OCI-M2 (cell line): Measurements from ENCODE around the gene MED25.

ENCODE experiments used
- DNase-seq: peaks from one replicate; lab custom pipeline; 2025; ENCODE audit not compliant: unreplicated experiment; lab: John Stamatoyannopoulos, UW

Gene MED25

DNA sequence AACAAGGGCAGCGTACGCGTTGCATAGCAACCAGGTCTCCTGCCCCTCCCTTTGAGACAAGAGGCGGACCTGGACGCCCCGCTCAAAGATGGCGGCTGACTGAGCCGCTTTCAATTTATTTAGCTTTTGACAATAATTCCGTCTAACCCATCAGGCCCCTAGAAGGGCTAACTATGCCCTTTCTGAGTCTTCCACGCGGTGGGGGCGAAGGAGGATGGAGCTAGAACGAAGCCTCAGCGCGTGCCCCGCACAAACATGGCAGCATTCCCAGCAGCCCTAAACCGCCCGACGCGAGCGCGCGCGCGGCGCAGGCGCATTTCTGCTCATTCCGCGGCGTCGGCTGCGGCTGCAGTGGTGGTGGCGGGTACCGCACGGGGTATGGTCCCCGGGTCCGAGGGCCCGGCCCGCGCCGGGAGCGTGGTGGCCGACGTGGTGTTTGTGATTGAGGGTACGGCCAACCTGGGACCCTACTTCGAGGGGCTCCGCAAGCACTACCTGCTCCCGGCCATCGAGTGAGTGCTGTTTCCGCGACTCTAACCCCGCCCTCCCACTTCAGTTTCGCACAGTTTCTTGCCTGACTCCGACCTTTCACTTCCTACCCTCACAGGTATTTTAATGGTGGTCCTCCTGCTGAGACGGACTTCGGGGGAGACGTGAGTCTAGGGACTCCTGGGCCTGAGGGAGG lies at the start of gene MED25:
TSS of gene MED25 (plus strand) at position 326 of the 685 bp plus-strand sequence. CDS start at position 379, 53 bp downstream.
- DNase-seq, result peak; percentile 96

DNA sequence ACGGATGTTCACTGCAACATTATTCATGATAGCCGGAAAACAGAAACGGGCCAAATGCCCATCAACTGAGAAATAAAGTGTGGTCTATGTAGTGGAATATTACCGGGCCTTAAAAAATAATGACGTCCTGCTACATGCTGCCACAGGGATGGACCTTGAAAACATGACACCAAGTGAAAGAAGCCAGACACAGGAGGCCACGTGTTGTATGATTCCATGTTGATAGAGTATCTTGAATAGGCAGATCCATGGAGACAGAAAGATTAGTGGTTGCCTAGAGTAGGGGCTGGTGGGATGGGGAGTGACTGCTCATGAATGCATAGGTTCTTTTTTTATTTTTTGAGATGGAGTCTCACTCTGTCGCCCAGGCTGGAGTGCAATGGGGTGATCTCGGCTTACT lies 47.6 kb upstream of the MED25 start:
- no peak for DNase-seq

DNA sequence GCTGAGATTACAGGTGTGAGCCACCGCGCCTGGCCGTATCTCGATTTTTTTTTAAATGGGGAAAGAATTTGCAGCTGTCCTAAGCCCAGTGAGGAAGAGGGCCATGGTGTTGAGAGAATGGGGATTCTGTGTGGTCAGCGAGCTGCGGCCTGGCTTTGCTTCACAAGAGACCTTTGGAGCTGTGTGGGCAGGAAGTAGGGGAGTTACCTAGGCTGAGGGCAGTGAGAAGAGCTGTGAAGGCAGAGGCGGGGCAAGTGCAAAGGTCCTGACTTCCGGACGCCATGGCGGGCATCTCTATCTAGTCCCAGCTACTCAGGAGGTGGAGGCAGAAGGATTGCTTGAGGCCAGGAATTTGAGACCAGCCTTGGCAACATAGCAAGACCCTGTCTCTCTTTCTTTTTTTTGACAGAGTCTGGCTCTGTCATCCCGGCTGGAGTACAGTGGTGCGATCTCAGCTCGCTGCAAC lies 46.4 kb upstream of the MED25 start:
- DNase-seq, result no peak

DNA sequence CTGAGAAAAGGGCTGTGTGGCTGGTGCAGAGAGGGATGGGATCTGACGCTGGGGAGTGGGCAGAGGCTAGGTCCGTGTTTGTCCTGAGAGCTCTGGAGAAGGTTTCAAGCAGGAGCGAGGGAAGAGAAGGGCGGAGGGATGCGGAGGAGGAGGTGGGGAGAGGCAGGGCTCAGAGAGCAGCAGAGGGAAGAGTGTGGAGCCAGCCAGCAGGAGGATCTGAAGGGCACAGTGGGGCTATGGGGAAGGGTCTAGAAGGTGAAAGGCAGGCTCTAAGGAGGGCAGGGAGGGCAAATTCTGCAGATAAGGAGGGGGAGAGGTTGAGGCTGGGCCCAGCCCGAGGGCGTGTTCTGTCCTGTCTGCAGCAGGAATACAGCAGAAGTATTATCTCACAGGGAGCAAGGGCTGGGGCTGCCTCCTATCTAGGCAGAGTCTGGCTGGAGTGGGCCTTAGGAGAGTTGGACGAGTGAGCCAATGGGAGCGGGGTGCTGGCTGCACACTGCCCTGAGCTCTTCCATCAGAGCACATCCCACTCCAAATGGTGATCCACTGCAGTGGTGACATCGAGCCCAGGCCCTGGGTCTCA lies 45.1 kb upstream of the MED25 start:
- no peak for DNase-seq

DNA sequence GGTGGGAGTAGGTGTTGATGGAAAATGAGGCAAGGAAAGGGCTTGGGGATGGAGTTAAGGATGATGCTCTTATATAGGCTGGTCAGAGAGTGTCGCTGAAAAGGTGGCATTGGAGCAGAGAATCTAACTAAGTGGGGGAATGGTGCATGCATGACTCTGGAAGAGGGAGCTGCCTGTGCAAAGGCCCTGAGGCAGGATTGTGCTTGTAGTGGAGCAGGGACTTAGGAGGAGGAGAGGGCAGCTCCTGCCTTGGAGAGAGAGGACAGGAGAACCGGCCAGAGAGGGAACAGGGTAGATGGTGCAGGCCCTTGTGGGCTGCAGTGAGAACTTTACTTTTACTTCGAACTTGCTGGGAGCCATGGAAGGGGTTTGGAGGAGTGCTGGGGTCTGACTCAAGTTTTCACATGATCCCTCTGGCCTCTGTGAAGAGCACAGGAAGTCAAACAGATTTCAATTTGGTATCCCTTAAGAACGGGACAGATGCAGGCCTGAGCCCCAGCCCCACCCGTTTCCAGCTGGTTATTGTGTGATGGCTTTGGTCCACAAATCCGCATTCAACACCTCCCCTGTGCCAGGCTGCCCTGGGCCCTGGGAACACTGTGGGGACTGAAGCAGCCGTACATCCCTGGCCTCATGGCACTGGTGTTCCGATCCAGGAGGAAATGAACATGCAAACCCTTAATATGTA lies 44.3 kb upstream of the MED25 start:
- no peak for DNase-seq

DNA sequence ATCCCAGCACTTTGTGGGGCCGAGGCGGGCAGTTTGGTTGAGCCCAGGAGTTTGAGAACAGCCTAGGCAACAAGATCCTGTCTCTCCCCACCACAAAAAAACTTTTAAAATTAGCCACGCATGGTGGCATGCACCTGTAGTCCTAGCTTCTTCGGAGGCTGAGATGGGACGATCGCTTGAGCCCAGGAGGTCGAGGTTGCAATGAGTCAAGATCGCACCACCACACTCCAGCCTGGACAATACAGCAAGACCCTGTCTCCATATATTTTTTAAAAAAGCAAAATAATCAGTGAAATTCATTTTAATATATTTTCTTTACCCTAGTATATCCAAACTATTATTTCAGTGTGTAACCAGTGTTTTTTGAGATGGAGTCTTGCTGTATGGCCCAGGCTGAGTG lies 43.1 kb upstream of the MED25 start:
- DNase-seq, result no peak

DNA sequence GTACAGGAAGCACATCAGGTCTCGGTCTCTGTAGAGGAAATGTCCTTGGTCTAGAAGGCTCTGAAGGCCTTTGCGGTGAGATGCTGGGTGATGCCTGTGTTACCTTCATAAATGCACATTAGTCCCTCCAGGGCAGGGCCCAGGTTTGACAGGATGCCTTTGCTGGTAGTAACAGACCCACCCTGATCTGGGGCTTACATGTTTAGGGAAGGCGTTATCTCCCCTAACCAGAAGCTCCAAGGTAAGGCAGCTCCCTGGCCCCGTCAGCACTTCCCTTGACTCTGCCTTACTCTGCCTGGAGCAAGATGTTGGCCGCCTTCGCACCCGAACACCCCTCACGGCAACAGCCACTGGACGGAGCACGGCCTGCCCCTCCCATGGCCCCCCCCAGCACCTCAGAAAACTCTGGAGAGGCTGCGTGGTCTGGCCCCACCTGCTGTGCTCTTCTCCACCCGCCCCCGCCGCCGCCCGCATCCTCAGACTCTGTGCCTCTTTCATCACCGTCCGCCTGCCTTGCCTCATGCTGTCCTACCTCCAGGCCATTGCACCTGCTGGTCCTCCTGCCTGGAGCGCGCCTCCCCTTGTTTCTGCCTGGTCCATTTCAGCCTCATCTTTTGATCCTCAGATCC lies 42.2 kb upstream of the MED25 start:
- DNase-seq, result no peak

DNA sequence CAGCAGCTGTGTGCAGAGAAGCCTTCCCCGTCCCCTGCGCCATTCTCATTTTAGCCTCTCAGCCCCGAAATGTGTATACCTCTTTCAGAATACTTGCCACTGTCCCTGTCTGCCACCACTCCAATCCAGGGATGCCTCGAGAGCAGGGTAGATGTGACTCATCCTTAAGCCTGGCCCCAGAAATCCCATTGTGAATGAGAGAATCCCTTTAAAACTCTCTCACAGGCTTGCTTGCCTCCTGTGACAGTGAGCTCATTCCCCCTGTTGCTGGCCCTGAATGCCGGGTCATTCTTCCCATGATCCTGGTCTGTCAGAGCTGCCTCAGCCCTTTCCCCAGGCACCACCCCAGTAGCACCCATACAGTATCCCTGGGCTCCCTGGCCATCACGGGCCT lies 41.7 kb upstream of the MED25 start:
- no peak for DNase-seq

DNA sequence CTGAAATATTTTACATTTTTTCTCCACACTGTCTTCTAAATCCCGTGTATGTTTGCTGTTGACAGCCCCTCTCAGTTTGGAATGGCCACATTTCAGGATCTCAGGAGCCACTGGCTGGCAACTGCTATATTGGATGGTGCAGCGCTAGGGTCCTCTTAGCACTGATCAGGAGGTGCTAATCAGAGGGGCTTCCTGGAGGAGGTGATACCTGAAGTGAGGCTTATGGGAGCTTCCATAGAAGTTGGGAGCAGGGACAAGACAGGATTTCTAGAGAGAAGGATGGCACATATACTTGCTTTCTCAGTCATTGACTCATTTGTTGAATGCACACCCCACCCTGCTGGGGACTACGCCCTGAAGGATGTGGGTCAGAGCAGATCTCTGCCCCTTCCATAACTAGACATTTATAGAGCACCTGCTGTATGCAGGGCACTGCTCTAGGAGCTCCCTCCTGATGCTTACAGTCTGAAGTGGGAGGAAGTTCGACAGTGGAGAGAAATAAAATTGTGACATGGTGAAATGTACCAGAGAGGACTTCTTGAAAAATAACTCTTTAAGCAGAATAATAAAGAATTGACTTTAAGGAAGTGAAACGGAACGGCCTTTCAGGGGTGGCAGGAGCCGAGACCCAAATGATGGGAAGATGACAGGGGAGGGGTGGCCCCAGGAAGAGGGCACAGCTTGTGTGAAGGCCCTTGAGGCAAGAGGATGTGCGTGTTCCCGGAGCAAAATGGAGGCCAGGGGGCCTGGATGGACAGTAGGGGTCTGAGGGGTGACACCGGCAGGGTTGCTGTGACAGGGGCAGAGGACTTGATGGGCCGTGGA lies 38.1 kb upstream of the MED25 start:
- DNase-seq, result no peak

DNA sequence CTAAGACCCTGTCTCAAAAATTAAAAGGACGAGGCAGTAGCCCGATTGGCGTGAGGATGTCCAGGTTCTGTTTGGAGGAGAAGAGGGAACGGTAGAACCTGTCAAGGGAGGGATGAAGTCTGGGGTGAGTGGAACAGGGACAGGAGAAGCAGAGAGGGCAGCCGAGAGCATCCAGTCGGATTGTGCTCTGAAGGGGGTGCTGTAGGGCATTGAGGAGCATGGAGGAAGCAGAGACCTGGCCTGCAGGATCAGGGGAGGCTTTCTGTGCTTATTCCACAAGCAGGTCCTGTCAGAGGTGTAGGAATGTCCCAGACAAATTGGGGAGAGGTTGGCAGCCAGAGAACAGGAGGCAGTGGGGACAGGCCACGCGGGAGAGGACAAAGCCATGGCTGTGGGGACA lies 37.2 kb upstream of the MED25 start:
- DNase-seq, result no peak

DNA sequence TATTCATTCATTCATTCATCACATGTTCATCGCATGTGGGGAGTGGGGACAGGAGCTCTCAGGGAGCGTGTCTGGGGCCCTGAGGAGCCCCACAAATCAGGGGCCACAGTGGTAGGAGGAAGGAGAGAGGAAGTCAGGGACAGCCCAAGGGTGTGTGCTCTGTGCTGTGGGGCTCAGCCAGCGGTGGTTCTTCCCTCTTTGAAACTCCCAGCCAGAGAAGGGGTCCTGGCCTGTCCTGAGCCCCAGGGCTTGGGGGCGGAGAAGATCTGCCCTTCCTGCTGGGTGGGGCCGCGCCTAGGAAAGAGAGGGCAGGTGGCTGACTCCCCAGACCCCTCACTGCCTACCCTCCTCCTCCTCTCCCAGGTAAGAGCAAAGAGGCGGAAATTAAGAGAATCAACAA lies 36.7 kb upstream of the MED25 start:
- DNase-seq, result no peak

DNA sequence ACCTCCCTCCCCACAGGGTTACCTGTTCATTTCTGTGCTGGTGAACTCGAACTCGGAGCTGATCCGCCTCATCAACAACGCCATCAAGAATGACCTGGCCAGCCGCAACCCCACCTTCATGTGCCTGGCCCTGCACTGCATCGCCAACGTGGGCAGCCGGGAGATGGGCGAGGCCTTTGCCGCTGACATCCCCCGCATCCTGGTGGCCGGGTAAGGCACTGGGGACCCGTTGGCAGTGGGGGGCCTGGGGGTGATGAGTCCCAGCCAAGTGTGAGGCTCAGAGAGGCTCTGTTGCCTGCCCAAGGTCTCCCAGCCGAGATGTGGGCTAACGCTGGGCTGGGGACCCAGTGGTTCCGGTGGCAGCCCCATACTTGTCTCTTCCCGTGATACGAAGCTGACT lies 35.6 kb upstream of the MED25 start:
- DNase-seq, result no peak

DNA sequence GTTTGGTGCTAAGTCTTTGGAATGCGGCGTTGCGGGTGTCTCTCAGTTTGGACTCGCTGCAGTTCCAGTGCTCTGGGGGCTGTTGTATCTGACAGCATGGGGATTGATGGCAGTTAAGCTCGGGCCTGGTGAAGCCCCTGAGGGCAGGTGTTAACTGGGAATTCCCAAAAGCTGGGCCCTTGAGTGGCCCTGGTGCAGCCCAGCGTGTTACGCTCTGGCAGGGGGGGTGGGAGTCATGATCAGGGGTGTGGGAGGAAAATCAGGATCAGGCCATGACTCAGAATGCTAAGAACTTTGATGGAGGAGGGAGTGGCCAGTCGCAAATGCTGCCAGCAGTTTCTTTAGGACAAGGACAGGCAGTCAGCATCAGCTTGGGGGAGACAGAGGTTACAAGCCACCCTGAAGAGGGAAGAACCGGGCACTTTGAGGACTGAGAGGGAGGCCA lies 31.7 kb upstream of the MED25 start:
- no peak for DNase-seq

DNA sequence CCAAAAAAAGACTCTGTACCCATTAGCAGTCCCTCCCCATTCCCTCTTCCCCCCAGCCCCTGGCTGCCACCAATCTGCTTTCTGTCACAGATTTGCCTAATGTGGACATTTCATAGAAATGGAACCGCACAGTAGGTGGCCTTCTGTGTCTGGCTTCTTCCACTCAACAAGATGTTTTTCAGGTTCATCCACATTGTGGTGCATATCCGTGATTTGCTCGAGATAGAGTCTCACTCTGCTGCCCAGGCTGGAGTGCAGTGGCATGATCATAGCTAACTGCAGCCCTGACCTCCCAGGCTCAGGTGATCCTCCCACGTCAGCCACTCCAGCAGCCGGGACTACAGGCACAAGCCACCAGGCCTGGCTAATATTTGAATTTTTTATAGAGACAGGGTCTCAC lies 30.3 kb upstream of the MED25 start:
- no peak for DNase-seq

DNA sequence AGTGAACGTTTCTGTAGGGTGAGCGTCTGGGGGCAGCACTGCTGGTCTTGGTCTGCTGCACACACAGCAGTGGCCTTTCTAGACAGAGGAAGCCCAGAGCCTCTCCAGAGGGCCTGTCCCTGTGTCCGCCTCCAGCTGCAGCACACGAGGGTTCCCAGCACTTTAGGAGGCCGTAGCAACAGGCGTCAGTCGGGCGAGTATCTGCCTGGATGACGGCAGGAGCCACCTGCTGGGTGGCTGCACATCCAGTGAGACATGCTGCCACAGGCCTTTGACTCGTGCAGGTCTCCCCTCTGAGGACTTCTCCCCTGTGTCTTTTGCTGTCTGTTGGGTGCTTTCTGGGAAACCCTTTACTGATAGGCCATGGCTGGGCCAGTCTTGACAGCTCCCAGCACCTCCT lies 29.2 kb upstream of the MED25 start:
- no peak for DNase-seq

DNA sequence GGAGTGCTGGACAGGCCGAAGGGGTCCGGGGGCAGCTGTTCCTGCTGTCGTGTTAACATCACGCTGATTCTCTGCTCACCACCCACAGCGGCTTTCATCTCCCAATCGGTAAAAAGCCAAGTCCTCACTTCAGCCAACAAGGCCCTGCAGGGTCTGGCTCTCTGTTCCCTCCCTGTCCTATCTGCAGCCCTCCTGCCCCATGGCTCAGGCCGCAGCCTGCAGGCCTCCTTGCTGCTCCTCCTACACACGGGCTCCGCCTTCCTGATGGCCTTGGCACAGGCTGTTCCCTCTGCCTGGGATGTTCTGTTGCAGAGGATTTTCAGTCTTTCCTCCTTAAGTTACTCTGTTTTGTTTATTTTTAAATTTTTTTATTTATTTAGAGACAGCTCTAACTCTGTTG lies 27.2 kb upstream of the MED25 start:
- DNase-seq, result no peak

DNA sequence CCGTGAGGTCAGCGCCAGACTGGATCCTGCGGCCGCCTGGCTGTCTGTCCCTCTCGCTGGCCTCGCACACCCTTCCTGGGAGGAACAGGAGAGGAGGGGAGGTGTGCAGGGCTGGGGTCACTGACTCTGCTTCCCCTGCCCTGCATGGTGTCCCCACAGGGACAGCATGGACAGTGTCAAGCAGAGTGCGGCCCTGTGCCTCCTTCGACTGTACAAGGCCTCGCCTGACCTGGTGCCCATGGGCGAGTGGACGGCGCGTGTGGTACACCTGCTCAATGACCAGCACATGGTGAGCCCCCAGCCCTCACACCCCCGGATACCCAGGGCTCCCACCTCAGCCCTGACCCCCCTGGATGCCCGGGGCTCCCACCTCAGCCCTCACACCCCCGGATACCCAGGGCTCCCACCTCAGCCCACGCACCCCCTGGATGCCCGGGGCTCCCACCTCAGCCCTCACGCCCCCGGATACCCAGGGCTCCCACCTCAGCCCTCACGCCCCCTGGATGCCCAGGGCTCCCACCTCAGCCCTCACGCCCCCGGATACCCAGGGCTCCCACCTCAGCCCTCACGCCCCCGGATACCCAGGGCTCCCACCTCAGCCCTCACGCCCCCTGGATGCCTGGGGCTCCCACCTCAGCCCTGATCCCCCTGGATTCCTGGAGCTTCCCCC lies 26.2 kb upstream of the MED25 start:
- no peak for DNase-seq

DNA sequence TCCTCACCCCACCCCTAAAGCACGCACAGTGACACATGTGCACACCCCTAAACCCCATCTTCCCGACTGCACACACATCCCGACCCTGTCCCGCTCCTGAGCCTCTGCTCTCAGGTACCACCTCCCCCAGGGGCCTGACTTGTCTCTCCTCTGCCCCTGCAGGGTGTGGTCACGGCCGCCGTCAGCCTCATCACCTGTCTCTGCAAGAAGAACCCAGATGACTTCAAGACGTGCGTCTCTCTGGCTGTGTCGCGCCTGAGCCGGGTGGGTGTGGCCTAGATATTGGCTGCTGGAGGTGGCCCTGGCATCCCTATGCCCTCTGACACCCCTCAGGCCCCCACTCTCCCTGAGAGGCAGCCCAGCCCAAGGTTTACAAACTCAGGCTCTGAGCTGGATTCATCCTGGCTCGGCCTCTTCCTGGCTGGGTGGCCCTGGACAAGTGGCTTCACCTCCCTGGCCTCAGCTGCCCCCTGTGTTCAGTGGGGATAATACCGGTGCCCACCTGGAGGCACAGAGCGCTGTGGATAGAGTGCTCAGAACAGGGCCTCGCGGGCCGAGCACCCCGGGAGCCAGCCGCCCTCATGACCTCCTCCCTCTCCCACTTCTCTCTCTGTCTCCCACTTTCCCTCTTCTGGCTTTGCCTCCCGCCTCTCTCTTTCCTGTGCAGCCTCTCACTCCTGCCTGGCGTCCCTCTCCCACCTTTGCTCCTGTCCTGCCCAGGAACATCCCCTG lies 25.1 kb upstream of the MED25 start:
- no peak for DNase-seq

DNA sequence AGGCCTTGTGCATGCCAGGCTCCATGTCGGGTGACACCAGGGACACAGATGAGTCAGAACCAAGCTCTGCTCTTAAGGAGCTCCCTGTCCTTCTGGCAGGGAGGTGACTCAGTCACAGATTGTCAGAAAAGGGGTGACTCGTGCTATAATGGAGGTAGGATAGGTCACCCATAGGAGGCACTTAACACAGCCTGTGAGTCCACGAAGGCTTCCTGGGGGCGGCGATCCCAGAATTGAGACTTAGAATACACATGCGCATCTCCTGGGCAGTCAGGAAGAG lies 24.6 kb upstream of the MED25 start:
- no peak for DNase-seq

DNA sequence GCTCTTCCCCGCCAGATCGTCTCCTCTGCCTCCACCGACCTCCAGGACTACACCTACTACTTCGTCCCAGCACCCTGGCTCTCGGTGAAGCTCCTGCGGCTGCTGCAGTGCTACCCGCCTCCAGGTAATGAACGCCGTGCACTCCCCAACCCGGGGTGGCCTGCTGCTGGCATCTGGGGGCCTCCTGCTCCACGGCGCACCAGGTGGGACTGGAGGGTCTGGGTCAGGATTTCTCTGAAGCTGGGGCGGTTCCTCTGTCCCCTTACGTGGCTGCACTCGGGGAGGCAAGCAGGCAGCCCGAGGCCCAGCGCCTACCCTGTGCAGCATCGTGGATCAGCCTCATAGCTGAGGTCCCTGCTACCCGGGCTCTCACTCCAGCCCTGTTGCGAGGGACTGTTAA lies 22.5 kb upstream of the MED25 start:
- no peak for DNase-seq
